ENCODE results near the gene RHBDD3. TPM values are rescaled to one million over a fixed set of nuclear protein-coding genes. Genes with fewer than 3 reads are reported as not detected.

RHBDD3 gene
- total and polyA plus RNA-seq, 9 of the 15 experiments (the other 6 are each of a cell fraction or from before 2014, with no cell fraction given) = 0.32 to 35.6 (median 14.0) TPM

DNA sequence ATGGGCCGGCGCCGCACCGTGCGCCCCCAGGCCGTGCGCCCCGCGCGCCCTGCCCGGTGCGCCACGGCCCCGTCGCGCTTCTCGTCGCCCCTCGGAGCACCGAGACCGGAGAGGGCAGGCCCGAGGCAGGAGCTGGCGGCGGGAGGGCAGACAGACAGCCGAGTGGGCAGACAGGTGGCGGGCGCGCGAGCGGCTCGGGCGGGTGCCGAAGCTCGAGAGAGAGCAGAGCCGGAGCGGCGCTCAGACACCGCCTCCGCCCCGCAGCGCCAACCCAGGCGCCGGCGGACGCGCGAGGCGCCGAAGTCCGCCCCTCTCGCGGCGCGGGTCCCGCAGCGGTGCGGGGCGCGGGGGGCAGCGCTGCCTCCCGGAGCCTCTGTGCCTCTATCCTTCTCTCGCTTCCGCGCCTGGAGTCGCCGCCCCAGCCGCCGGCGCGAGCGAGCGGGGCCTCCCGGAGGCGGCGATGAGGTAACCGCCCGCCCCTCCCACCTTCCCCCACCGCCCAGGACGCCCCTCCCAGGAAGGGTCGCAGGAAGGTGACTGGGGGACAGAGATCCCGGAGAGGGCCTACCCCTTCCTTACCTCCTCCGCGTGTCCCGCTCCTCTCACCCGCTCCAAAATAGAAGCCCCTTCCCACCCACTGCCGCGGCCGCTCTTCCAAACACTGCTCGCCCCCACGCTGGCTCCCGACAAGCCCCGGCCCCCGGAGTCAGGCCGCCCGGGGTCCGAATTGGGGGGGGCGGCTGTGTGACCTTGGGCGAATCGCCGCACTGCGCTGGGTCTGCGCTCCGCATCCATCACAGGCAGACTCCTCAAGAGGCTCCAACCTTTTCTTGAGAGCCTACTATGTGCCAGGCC is 47.7 kb upstream of the RHBDD3 start, which contains the start of gene RASL10A (continued):
- TF ChIP-seq RAD51 (IDR thresholded peaks at IDR 0.05; ENCODE audit: borderline replicate concordance, low read depth) (no peak), GTF2A2 (tag; IDR thresholded peaks at IDR 0.05) (no peak), STAT6 (CRISPR knock-in tag; IDR thresholded peaks at IDR 0.05) (no peak), ZKSCAN1 (IDR thresholded peaks at IDR 0.05; ENCODE audit: low read depth, low read length) (peak; percentile 74; the same call in 1 of the 2 replicates), RBM39 (optimal IDR thresholded peaks at IDR 0.05; ENCODE audit: low read depth, low read length) (no peak), SETDB1 (IDR thresholded peaks at IDR 0.05; ENCODE audit: low read length) (no peak), CEBPZ (IDR thresholded peaks at IDR 0.05; ENCODE audit: borderline replicate concordance, low read depth, low read length) (no peak), ZNF444 (CRISPR knock-in tag; IDR thresholded peaks at IDR 0.05) (no peak), MTA3 (IDR thresholded peaks at IDR 0.05; ENCODE audit: borderline replicate concordance) (no peak)

Data from K562 (cell line).